Measurements from ENCODE around the gene ARIH2.

GRCh38 chr3:48897460-48898376 is 20.9 kb upstream of the ARIH2 start:
- TF ChIP-seq CTCF (IDR thresholded peaks at IDR 0.05) (no peak), POLR2A (IDR thresholded peaks at IDR 0.05; ENCODE audit: low read depth) (no peak)

All from esophagus muscularis mucosa (tissue), 3 donors.